Measurements from ENCODE around the gene INCA1. TPM values are rescaled to one million over a fixed set of nuclear protein-coding genes. Genes with fewer than 3 reads are reported as not detected.

INCA1 gene
- total and polyA plus RNA-seq, 2 donors (not counting 3 experiments of a cell fraction or from before 2014, with no cell fraction given): 0.71 to 1.0 TPM

DNA sequence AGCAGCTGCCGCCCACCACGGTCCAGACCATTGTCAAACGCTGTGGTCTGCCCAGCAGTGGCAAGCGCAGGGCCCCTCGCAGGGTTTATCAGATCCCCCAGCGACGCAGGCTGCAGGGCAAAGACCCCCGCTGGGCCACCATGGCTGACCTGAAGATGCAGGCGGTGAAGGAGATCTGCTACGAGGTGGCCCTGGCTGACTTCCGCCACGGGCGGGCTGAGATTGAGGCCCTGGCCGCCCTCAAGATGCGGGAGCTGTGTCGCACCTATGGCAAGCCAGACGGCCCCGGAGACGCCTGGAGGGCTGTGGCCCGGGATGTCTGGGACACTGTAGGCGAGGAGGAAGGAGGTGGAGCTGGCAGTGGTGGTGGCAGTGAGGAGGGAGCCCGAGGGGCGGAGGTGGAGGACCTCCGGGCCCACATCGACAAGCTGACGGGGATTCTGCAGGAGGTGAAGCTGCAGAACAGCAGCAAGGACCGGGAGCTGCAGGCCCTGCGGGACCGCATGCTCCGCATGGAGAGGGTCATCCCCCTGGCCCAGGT lies 24.9 kb upstream of the INCA1 start:
- intact Hi-C loops (cut with micrococcal nuclease) (no loop called here), dilution Hi-C loops (cut with MboI; ENCODE audit: extremely low pct_ligation_motif_present, low sequenced_read_pairs) (no loop called here)
- Histone ChIP-seq H3K27me3 (ENCODE audit: control insufficient read depth in 2 of 2, insufficient read depth in 2 of 2, low read length in 2 of 2) (no peaks in the 10 kb centered on the region), H3K27ac (ENCODE audit: insufficient read depth, low read depth, low read length) (no peak overlapping the region), H3K36me3 (ENCODE audit: control insufficient read depth in 2 of 2, extremely low read depth in 1 of 2, insufficient read depth in 2 of 2, low read length in 2 of 2) (peaks cover 5 to 42% of the 10 kb centered on the region in 2 experiments), H4K20me1 (replicated peaks; ENCODE audit: control insufficient read depth, extremely low read depth, insufficient read depth, low read length) (no peaks in the 10 kb centered on the region), H3K4me1 (ENCODE audit: control insufficient read depth, extremely low read depth, insufficient read depth, low read length) (no peaks in the 10 kb centered on the region), H3K4me2 (ENCODE audit: insufficient read depth, low read length) (no peak overlapping the region), H3K4me3 (replicated peaks in 1 of 3; ENCODE audit: insufficient read depth in 1 of 3, low read depth in 1 of 3, low read length in 3 of 3) (no peak overlapping the region), H3K9me3 (replicated peaks; ENCODE audit: control insufficient read depth, insufficient read depth, low read length) (no peaks in the 10 kb centered on the region), H3K79me2 (ENCODE audit: control insufficient read depth, insufficient read depth, low read length) (no peaks in the 10 kb centered on the region), H3K9me1 (replicated peaks; ENCODE audit: control insufficient read depth, extremely low read depth, insufficient read depth, low read length) (no peaks in the 10 kb centered on the region), H2AFZ (ENCODE audit: low read depth, low read length) (no peak overlapping the region), H3K9ac (replicated peaks; ENCODE audit: extremely low read depth, insufficient read depth, low read length) (no peak overlapping the region)
- FAIRE-seq (no peak), DNase-seq (ENCODE audit: low read depth, low spot score) (no peak)
- CTCF ChIA-PET: no interaction called here
- no TSS peak for BruUV-seq (replicated peaks)
- POLR2A ChIA-PET: interaction anchor here (0.6 kb wide), 1 partner anchor 150 kb away, joined by 3 read pairs; no protein-coding TSS in a partner anchor
- TF ChIP-seq GATA2 (IDR thresholded peaks at IDR 0.05; ENCODE audit: insufficient read depth, insufficient read length, low read depth, low read length) (no peak), JUN (IDR thresholded peaks at IDR 0.05; ENCODE audit: borderline replicate concordance, insufficient read depth, insufficient read length, low read depth) (no peak), EZH2 (IDR thresholded peaks at IDR 0.05; ENCODE audit: borderline replicate concordance, low read depth, low read length, severe bottlenecking) (no peak), FOS (IDR thresholded peaks at IDR 0.05; ENCODE audit: borderline replicate concordance, insufficient read depth, low read length) (no peak), POLR2A (IDR thresholded peaks at IDR 0.05; ENCODE audit: low read depth, low read length) (no peak), CTCF (IDR thresholded peaks at IDR 0.05; ENCODE audit: extremely low read depth in 1 of 2, insufficient read depth in 1 of 2, low read depth in 1 of 2, low read length in 2 of 2) (no peak), POLR2AphosphoS5 (IDR thresholded peaks at IDR 0.05; ENCODE audit: insufficient read depth, low read depth, low read length) (no peak), MYC (IDR thresholded peaks at IDR 0.05; ENCODE audit: low read depth, low read length) (no peak)
- TF ChIP-seq, protein P1, sequence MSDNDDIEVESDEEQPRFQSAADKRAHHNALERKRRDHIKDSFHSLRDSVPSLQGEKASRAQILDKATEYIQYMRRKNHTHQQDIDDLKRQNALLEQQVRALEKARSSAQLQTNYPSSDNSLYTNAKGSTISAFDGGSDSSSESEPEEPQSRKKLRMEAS (IDR thresholded peaks at IDR 0.05; ENCODE audit: insufficient read depth, insufficient read length): no peak
